A673 (cell line): ENCODE results near the gene ICAM3. TPM values are rescaled to one million over a fixed set of nuclear protein-coding genes. Genes with fewer than 3 reads are reported as not detected.

Source experiments
- BruUV-seq: library from RNA; stranded (reverse); fragments of 400-500 nt; replicated peaks from 2 replicates; lab custom pipeline; 2021; lab: Mats Ljungman, UMichigan
- CTCF ChIA-PET: fragments of 300-600 bp; sonication (Branson Sonifier 250); formaldehyde crosslinking; loops from one replicate; lab custom pipeline; 2022; ENCODE audit warnings: antibody characterized with exemption; lab: Charles Lee
- POLR2A ChIA-PET: fragments of 300-600 bp; sonication (Branson Sonifier 250); formaldehyde crosslinking; loops from one replicate; lab custom pipeline; 2022; ENCODE audit warnings: antibody characterized with exemption; ENCODE audit not compliant: low non-redundant PET; lab: Charles Lee
- DNase-seq: peaks from one replicate; pipeline ENCODE4 v3.0.0-alpha.2; 2015; ENCODE audit warnings: low spot score
- H3K27ac ChIP-seq: fragments of 200-600 bp; sonication (generic); 2 replicates; pipeline ENCODE4 v1.5.1; 2016; ENCODE audit warnings: mixed run types, low read depth, mild to moderate bottlenecking, mixed read lengths, antibody characterized with exemption, low read length; ENCODE audit not compliant: poor library complexity, severe bottlenecking
- H3K27me3 ChIP-seq: fragments of 200-600 bp; sonication (generic); replicated peaks from 2 replicates; pipeline ENCODE4 v1.6.1; 2017; ENCODE audit warnings: mixed run types, low read depth, mild to moderate bottlenecking, mixed read lengths, antibody characterized with exemption, low read length; ENCODE audit not compliant: insufficient read depth, poor library complexity
- H3K36me3 ChIP-seq: fragments of 200-600 bp; sonication (generic); 2 replicates; pipeline ENCODE4 v1.6.1; 2016; ENCODE audit warnings: mixed run types, mild to moderate bottlenecking, mixed read lengths, antibody characterized with exemption, low read length; ENCODE audit not compliant: insufficient read depth, poor library complexity, severe bottlenecking
- H3K4me1 ChIP-seq: fragments of 200-600 bp; sonication (generic); 2 replicates; pipeline ENCODE4 v1.6.1; 2017; ENCODE audit warnings: mixed run types, mild to moderate bottlenecking, mixed read lengths, antibody characterized with exemption, low read length; ENCODE audit not compliant: insufficient read depth, poor library complexity, severe bottlenecking
- H3K4me3 ChIP-seq: fragments of 200-600 bp; sonication (generic); 2 replicates; pipeline ENCODE4 v1.5.1; 2016; ENCODE audit warnings: low read depth, mixed run types, mild to moderate bottlenecking, mixed read lengths, low read length; ENCODE audit not compliant: poor library complexity, severe bottlenecking
- H3K9me3 ChIP-seq: fragments of 200-600 bp; sonication (generic); 2 replicates; pipeline ENCODE4 v1.6.1; 2016; ENCODE audit warnings: mixed run types, low read depth, mild to moderate bottlenecking, mixed read lengths, antibody characterized with exemption, low read length; ENCODE audit not compliant: poor library complexity, severe bottlenecking
- CTCF ChIP-seq: fragments of 300-800, 200-600 bp; sonication (generic); conservative IDR thresholded peaks from 2 replicates; pipeline ENCODE4 v1.5.1; 2017; ENCODE audit warnings: low read depth, mild to moderate bottlenecking, antibody characterized with exemption, low read length, moderate library complexity, mixed read lengths
- EZH2 ChIP-seq: fragments of 200-600 bp; sonication (generic); IDR thresholded peaks from 2 replicates; pipeline ENCODE4 v1.6.1; 2017; ENCODE audit warnings: borderline replicate concordance, low read depth, mild to moderate bottlenecking, mixed read lengths, antibody characterized with exemption, low read length; ENCODE audit not compliant: poor library complexity, severe bottlenecking
- intact Hi-C: fragments of 100-400 bp; cut with micrococcal nuclease; formaldehyde crosslinking; loops from one replicate; pipeline ENCODE4 v1.10.0; 2022; ENCODE audit not compliant: unreplicated experiment
- total RNA-seq: library from RNA; stranded (reverse); gene quantifications from 2 replicates; pipeline ENCODE4 v1.2.3, GENCODE V29; 2021

The ICAM3 gene
- total RNA-seq, 1 experiment from 2014 or later, result 3.2 TPM

- H3K27ac ChIP-seq, result no peak overlapping the region
- CTCF ChIA-PET, result no interaction called here
- H3K9me3 ChIP-seq, result no peaks in the 10 kb centered on the region
- BruUV-seq, result no TSS peak
- intact Hi-C loops, result no loop called here
- H3K4me3 ChIP-seq, result no peak overlapping the region
- no peaks in the 10 kb centered on the region for H3K27me3 ChIP-seq
- peaks cover 87% of the 10 kb centered on the region for H3K36me3 ChIP-seq
- TF ChIP-seq EZH2 (no peak), CTCF (no peak)
- H3K4me1 ChIP-seq, result no peaks in the 10 kb centered on the region
- no peak for DNase-seq
- POLR2A ChIA-PET, result no interaction called here
Measured at GRCh38 chr19:10321874-10322835, 17.3 kb downstream of the ICAM3 start.

GRCh38 chr19:10321417-10321797, 18.0 kb downstream of the ICAM3 start:
- Histone ChIP-seq H3K4me1 (no peaks in the 10 kb centered on the region), H3K27me3 (no peaks in the 10 kb centered on the region), H3K4me3 (no peak overlapping the region), H3K36me3 (peaks cover 87% of the 10 kb centered on the region), H3K27ac (no peak overlapping the region), H3K9me3 (no peaks in the 10 kb centered on the region)
- no peak for TF ChIP-seq EZH2
- no peak for DNase-seq
- intact Hi-C loops, result no loop called here
- POLR2A ChIA-PET, result no interaction called here
- no TSS peak for BruUV-seq
- CTCF ChIA-PET, result no interaction called here

- ChIA-PET POLR2A (no interaction called here), CTCF (interaction anchor here (0.6 kb wide), 1 partner anchor 83 kb away, joined by 3 read pairs; no protein-coding TSS in a partner anchor)
- no TSS peak for BruUV-seq
- H3K4me1 ChIP-seq, result peaks cover 5% of the 10 kb centered on the region
- H3K27me3 ChIP-seq, result no peaks in the 10 kb centered on the region
- no peak overlapping the region for H3K4me3 ChIP-seq
- peaks cover 85% of the 10 kb centered on the region for H3K36me3 ChIP-seq
- H3K9me3 ChIP-seq, result no peaks in the 10 kb centered on the region
- no peak for DNase-seq
- intact Hi-C loops, result no loop called here
- H3K27ac ChIP-seq, result no peak overlapping the region
- TF ChIP-seq EZH2 (no peak), CTCF (no peak)
Measured at GRCh38 chr19:10320602-10321416, 18.6 kb downstream of the ICAM3 start.
